ENCODE data around the gene TBC1D16.

TBC1D16 gene

GRCh38 chr17:79891113-79891730 is 144.4 kb downstream of the TBC1D16 start:
- no peak for DNase-seq (ENCODE audit: low spot score)

- no peak for DNase-seq (ENCODE audit: low spot score)
Measured at GRCh38 chr17:79890706-79891105, 145.0 kb downstream of the TBC1D16 start.

GRCh38 chr17:79888811-79889634 is 146.6 kb downstream of the TBC1D16 start:
- no peak for DNase-seq (ENCODE audit: low spot score)

GRCh38 chr17:79888009-79888540 is 147.6 kb downstream of the TBC1D16 start:
- no peak for DNase-seq (ENCODE audit: low spot score)

GRCh38 chr17:79887451-79887991 is 148.2 kb downstream of the TBC1D16 start:
- no peak for DNase-seq (ENCODE audit: low spot score)

GRCh38 chr17:79883202-79883601 is 152.5 kb downstream of the TBC1D16 start:
- DNase-seq (ENCODE audit: low spot score): no peak
